DOHH2 (cell line): ENCODE measurements around the gene URB1.

Experiments used
- CTCF ChIP-seq: fragments of 200-600 bp; sonication (generic); IDR thresholded peaks from one replicate; pipeline ENCODE4 v1.5.1; 2014; ENCODE audit warnings: antibody characterized with exemption, mild to moderate bottlenecking, low read depth, low read length; ENCODE audit not compliant: poor library complexity, severe bottlenecking
- EZH2phosphoT487 ChIP-seq: fragments of 200-600 bp; sonication (generic); IDR thresholded peaks from 2 replicates; pipeline ENCODE4 v1.6.1; 2017; ENCODE audit warnings: borderline replicate concordance, mild to moderate bottlenecking, antibody characterized with exemption, low read length, moderate library complexity, mixed read lengths

- TF ChIP-seq CTCF, result peak; percentile 13
- TF ChIP-seq EZH2phosphoT487, result no peak
These were observed 114.1 kb downstream of the URB1 start, which contains the start of gene MIS18A for GRCh38 chr21:32278518-32279376.
